Stimulated activated naive B cell treated with anti-CD40 and anti-IgM and Interleukin-4, amounts not matched to agents 10 μg/mL and 1 μg/mL and 100 μg/mL, for 72 hours (primary cell): Measurements from ENCODE around the gene FOXO3.

ENCODE experiments used
- ATAC-seq, 2 donors: fragments of 150-1000 bp; cut with Tn5 transposase; replicated peaks; 2 replicates each; pipeline ENCODE4 v1.10.0; 2021; ENCODE audit warnings: moderate library complexity in 1 of 2
- DNase-seq: peaks from one replicate; pipeline ENCODE4 v3.0.0; 2021
- H3K27ac Mint-ChIP-seq: one replicate; pipeline ENCODE4 v1.8.0; 2022; ENCODE audit warnings: mild to moderate bottlenecking, mixed read lengths
- H3K27me3 Mint-ChIP-seq, 2 donors: one replicate each; pipeline ENCODE4 v1.8.0; 2022; ENCODE audit warnings: mixed read lengths in 2 of 2
- H3K36me3 Mint-ChIP-seq, 2 donors: one replicate each; pipeline ENCODE4 v1.8.0; 2022; ENCODE audit warnings: mixed read lengths in 2 of 2, mild to moderate bottlenecking in 1 of 2
- H3K4me1 Mint-ChIP-seq, 2 donors: one replicate each; pipeline ENCODE4 v1.8.0; 2022; ENCODE audit warnings: mixed read lengths in 2 of 2, mild to moderate bottlenecking in 1 of 2
- H3K4me3 Mint-ChIP-seq, 2 donors: one replicate each; pipeline ENCODE4 v1.8.0; 2022; ENCODE audit warnings: mild to moderate bottlenecking in 2 of 2, mixed read lengths in 2 of 2, moderate library complexity in 1 of 2
- H3K9me3 Mint-ChIP-seq, 2 donors: one replicate each; pipeline ENCODE4 v1.8.0; 2022; ENCODE audit warnings: mixed read lengths in 2 of 2, mild to moderate bottlenecking in 1 of 2

FOXO3 gene

GRCh38 chr6:108589244-108589791 lies 28.6 kb downstream of the FOXO3 start:
- peaks cover 51 to 78% of the 10 kb centered on the region in 2 donors for H3K4me1 Mint-ChIP-seq
- peak overlapping the region; percentile 59 for H3K27ac Mint-ChIP-seq
- no peak for DNase-seq

DNA sequence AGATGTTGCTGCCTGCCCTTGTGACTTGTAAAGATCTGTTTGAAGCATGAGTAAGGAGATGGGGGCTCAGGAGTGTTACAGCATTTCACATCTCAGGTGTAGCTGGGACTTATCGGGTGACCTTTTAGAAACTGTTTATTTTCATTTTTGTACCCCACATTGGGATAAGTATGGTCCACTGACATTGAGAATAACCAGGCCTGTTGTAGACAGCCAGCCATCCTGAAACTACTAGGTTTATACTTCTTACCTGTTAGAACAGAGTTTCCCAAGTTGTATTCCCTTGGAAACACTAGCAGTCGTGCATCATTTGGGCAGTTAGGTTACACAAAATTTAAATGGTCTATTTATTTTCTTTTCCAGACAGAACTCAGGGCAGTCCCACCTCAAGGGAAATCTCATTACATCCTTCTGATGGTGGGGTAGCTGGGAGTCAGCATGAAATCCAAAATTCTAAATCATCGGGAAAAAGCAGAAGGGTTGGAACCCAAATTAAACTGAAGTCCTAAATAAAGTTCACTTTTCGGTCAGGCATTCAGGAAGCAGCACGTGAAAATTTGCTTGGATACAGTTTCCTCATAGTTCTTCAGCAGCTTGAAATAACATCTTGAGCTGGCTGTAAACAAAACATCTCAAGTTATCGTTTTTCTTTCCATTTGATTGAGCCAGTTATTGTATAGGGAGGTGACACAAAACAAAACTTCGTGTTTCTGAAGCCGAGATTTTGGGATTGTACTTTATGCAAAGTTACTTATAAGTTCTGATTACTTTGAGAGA lies 30.5 kb downstream of the FOXO3 start:
- DNase-seq (no peak), ATAC-seq (no peak)
- H3K4me3 Mint-ChIP-seq = no peak overlapping the region
- peak overlapping the region; percentile 26 for H3K27ac Mint-ChIP-seq
- peaks cover 54 to 86% of the 10 kb centered on the region in 2 donors for H3K4me1 Mint-ChIP-seq
- peaks cover 0 to 3% of the 10 kb centered on the region in 2 donors for H3K36me3 Mint-ChIP-seq
- H3K9me3 Mint-ChIP-seq = no peaks in the 10 kb centered on the region
- no peaks in the 10 kb centered on the region for H3K27me3 Mint-ChIP-seq

More at GRCh38 chr6:108589244-108589791, 28.6 kb downstream of the FOXO3 start:
- Mint-ChIP-seq H3K27me3 (no peaks in the 10 kb centered on the region), H3K36me3 (peaks cover 0 to 3% of the 10 kb centered on the region in 2 donors), H3K4me3 (peak overlapping the region; percentile 29 to 51), H3K9me3 (peaks cover 0 to 2% of the 10 kb centered on the region in 2 donors)
- peak; percentile 75 to 81 for ATAC-seq

- peak; percentile 40 for DNase-seq
- peak; percentile 82 to 90 for ATAC-seq
- Mint-ChIP-seq H3K36me3 (no peaks in the 10 kb centered on the region), H3K4me1 (peaks cover 52 to 86% of the 10 kb centered on the region in 2 donors), H3K4me3 (peak overlapping the region; percentile 0 to 62), H3K27ac (peak overlapping the region; percentile 72), H3K27me3 (no peaks in the 10 kb centered on the region), H3K9me3 (no peaks in the 10 kb centered on the region)
These were observed 31.9 kb downstream of the FOXO3 start for GRCh38 chr6:108592371-108593337.

- peaks cover 50 to 81% of the 10 kb centered on the region in 2 donors for H3K4me1 Mint-ChIP-seq
These were observed 33.4 kb downstream of the FOXO3 start for GRCh38 chr6:108594151-108594550.

DNA sequence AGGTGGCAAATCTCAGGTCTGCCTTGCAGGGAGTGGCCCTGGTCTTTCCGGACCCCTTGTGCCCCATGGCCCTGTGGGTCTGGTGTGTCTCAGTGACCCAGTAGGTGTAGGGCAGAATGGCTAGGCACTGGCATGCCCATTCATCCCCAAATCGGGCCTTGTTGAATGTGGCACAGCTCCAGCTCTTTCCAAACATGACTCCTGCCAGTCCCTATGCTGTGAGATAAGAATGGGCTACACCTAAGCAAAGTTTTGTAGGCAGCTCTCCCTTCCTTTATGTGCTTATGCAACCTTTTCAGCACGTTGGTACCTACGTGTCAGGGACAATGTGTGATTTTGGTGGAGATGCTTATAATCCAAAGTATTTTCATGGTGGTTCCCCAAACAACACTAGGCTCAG lies 33.9 kb downstream of the FOXO3 start:
- Mint-ChIP-seq H3K4me3 (no peak overlapping the region), H3K4me1 (peaks cover 46 to 81% of the 10 kb centered on the region in 2 donors), H3K27ac (no peak overlapping the region), H3K36me3 (no peaks in the 10 kb centered on the region), H3K9me3 (no peaks in the 10 kb centered on the region), H3K27me3 (no peaks in the 10 kb centered on the region)
- DNase-seq (no peak), ATAC-seq (no peak)

More at GRCh38 chr6:108594151-108594550, 33.4 kb downstream of the FOXO3 start:
- Mint-ChIP-seq H3K27me3 (no peaks in the 10 kb centered on the region), H3K9me3 (no peaks in the 10 kb centered on the region), H3K36me3 (no peaks in the 10 kb centered on the region), H3K27ac (peak overlapping the region; percentile 56), H3K4me3 (no peak overlapping the region)
- ATAC-seq (no peak), DNase-seq (no peak)

- H3K9me3 Mint-ChIP-seq = no peaks in the 10 kb centered on the region
- ATAC-seq (no peak), DNase-seq (no peak)
- no peak overlapping the region for H3K4me3 Mint-ChIP-seq
- H3K36me3 Mint-ChIP-seq = peaks cover 0 to 4% of the 10 kb centered on the region in 2 donors
- peaks cover 34 to 65% of the 10 kb centered on the region in 2 donors for H3K4me1 Mint-ChIP-seq
- no peaks in the 10 kb centered on the region for H3K27me3 Mint-ChIP-seq
- H3K27ac Mint-ChIP-seq = no peak overlapping the region
These were observed 36.2 kb downstream of the FOXO3 start for GRCh38 chr6:108596956-108597355.

DNA sequence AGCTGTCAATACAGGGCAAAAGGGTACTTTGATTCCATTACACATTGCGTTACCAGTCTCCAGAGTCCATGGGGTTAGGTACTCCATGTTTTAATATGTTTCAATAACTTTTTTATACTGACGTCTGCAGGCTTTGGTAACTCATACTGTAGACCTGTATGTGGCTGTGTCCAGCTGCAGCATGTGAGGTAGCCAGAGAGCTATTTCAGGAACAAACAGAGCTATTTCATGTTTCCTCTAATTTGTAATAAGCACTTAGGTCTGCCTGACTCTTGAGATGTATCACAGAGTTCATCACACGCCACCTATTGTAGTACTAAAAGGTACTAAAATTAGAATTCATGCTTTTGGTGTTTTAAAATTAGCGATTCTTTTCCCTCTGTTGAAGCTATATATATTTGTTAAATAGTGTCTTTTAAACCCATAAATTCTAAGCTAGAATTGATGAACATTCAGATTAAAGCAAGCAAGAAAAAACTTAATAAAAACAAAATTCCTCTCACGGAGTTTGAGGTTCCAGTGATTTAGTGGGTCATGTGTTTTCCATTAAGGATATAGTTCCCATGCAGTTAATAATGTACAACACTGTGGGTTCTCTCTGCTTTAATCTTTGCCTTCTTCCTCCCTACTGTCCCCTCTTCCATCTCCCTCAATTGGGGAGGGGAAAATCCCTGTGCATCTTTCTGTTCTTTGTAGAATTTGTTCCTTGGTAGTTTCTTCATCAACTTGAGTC lies 37.0 kb downstream of the FOXO3 start:
- ATAC-seq (peak; percentile 36), DNase-seq (no peak)
- Mint-ChIP-seq H3K27me3 (no peaks in the 10 kb centered on the region), H3K4me1 (peaks cover 28 to 57% of the 10 kb centered on the region in 2 donors), H3K27ac (peak overlapping the region; percentile 76), H3K9me3 (no peaks in the 10 kb centered on the region), H3K4me3 (peak overlapping the region in 1 of 2 donors; percentile 18), H3K36me3 (peaks cover 0 to 4% of the 10 kb centered on the region in 2 donors)

- Mint-ChIP-seq H3K27me3 (no peaks in the 10 kb centered on the region), H3K36me3 (peaks cover 0 to 4% of the 10 kb centered on the region in 2 donors), H3K27ac (peak overlapping the region; percentile 76), H3K4me1 (peaks cover 24 to 51% of the 10 kb centered on the region in 2 donors), H3K9me3 (no peaks in the 10 kb centered on the region), H3K4me3 (peak overlapping the region in 1 of 2 donors; percentile 18)
- ATAC-seq = peak; percentile 96 to 98
- DNase-seq = peak; percentile 68
These were observed 37.7 kb downstream of the FOXO3 start for GRCh38 chr6:108598305-108598863.

DNA sequence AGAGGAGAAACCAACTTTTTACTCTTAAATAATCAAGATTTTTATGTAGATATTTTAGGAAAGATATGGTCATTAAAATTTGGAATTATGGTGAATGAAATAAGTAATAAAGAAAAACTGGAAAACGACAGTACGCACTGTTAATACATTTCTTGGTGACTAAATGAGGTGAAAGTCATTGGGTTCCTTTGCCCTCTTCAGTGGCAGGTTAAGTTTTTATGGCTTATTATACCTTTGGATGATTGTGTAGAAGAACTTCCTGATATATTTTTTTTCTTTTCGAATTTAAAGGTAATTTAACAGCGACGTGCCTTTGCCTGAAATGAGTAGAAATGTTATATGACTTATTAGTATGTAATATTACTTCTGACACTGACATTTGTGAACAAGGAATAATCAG lies 43.4 kb downstream of the FOXO3 start:
- H3K4me1 Mint-ChIP-seq = peaks cover 5 to 20% of the 10 kb centered on the region in 2 donors
- no peaks in the 10 kb centered on the region for H3K27me3 Mint-ChIP-seq
- H3K27ac Mint-ChIP-seq = no peak overlapping the region
- DNase-seq = no peak
- H3K4me3 Mint-ChIP-seq = no peak overlapping the region
- peaks cover 0 to 4% of the 10 kb centered on the region in 2 donors for H3K36me3 Mint-ChIP-seq
- no peak for ATAC-seq
- H3K9me3 Mint-ChIP-seq = no peaks in the 10 kb centered on the region

DNA sequence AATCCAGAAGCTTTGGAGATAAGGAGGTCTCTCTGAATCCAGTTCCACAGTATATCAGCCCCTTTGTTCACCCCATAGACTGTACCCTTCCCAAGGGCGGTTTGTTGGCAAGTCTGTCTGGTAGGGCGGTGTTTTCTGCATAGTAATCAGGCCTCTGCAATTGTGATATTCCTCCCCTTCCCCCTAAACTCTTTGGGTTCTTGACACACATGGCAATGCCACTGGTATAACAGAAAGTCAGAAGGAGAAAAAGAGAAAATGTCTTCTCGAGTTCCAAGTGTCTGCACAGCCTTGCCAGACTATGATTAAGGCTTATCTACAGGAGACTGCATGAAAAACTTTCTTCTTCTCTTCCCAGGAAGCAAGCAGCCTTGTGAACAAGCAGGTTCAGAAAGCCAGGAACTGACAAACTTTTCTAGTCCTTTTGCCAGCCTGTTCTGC lies 45.6 kb downstream of the FOXO3 start:
- Mint-ChIP-seq H3K4me3 (no peak overlapping the region), H3K27ac (no peak overlapping the region), H3K36me3 (peaks cover 0 to 4% of the 10 kb centered on the region in 2 donors), H3K9me3 (no peaks in the 10 kb centered on the region), H3K27me3 (no peaks in the 10 kb centered on the region), H3K4me1 (peaks cover 10 to 13% of the 10 kb centered on the region in 2 donors)
- ATAC-seq = no peak
- no peak for DNase-seq

GRCh38 chr6:108608453-108609275 lies 47.9 kb downstream of the FOXO3 start:
- H3K9me3 Mint-ChIP-seq = peaks cover 3 to 5% of the 10 kb centered on the region in 2 donors
- DNase-seq = no peak
- H3K36me3 Mint-ChIP-seq = peaks cover 5 to 6% of the 10 kb centered on the region in 2 donors
- no peak overlapping the region for H3K4me3 Mint-ChIP-seq
- no peak for ATAC-seq
- H3K27ac Mint-ChIP-seq = peak overlapping the region; percentile 37
- no peaks in the 10 kb centered on the region for H3K27me3 Mint-ChIP-seq
- peaks cover 10 to 13% of the 10 kb centered on the region in 2 donors for H3K4me1 Mint-ChIP-seq

GRCh38 chr6:108609276-108609769 lies 48.6 kb downstream of the FOXO3 start:
- H3K9me3 Mint-ChIP-seq = peaks cover 3 to 6% of the 10 kb centered on the region in 2 donors
- H3K27me3 Mint-ChIP-seq = no peaks in the 10 kb centered on the region
- H3K4me3 Mint-ChIP-seq = no peak overlapping the region
- DNase-seq (no peak), ATAC-seq (no peak)
- H3K4me1 Mint-ChIP-seq = peaks cover 10 to 13% of the 10 kb centered on the region in 2 donors
- H3K27ac Mint-ChIP-seq = no peak overlapping the region
- peaks cover 5 to 7% of the 10 kb centered on the region in 2 donors for H3K36me3 Mint-ChIP-seq
